Lower lobe of right lung (tissue), 2 donors: ENCODE data around the gene HES5. TPM values are rescaled to one million over a fixed set of nuclear protein-coding genes. Genes with fewer than 3 reads are reported as not detected.

Experiments
- ATAC-seq, 2 donors: fragments of 200-7000 bp; cut with Tn5 transposase; one replicate each; pipeline ENCODE4 v1.9.1; 2020 to 2022; ENCODE audit warnings: mild to moderate bottlenecking in 2 of 2, moderate library complexity in 2 of 2
- DNase-seq: peaks from one replicate; pipeline ENCODE4 v3.0.0-alpha.2; 2020
- H3K27ac ChIP-seq: fragments of 200-600 bp; one replicate; pipeline ENCODE4 v1.8.0; 2022
- H3K27me3 ChIP-seq: fragments of 200-600 bp; one replicate; pipeline ENCODE4 v1.8.0; 2022; ENCODE audit warnings: low read depth
- H3K36me3 ChIP-seq: fragments of 200-600 bp; one replicate; pipeline ENCODE4 v1.8.0; 2022; ENCODE audit warnings: mild to moderate bottlenecking
- H3K4me1 ChIP-seq: fragments of 200-600 bp; one replicate; pipeline ENCODE4 v1.8.0; 2022
- H3K4me3 ChIP-seq: fragments of 200-600 bp; one replicate; pipeline ENCODE4 v1.8.0; 2022; ENCODE audit warnings: mild to moderate bottlenecking
- H3K9me3 ChIP-seq: fragments of 200-600 bp; one replicate; pipeline ENCODE4 v1.8.0; 2022
- CTCF ChIP-seq: fragments of 200-600 bp; IDR thresholded peaks from one replicate; pipeline ENCODE4 v1.8.0; 2022; ENCODE audit warnings: antibody characterized with exemption, mild to moderate bottlenecking
- intact Hi-C: fragments of 100-400 bp; cut with DNase I; formaldehyde crosslinking; loops from one replicate; pipeline ENCODE4 v1.11.0; 2022
- total RNA-seq: library from RNA; stranded (reverse); fragmentation: NEBNext Ultra II Directional; extraction: Animal tissue kit (Norgen Biotek cat#: 25700); gene quantifications from one replicate; pipeline ENCODE4 v1.2.1, GENCODE V29; 2021
- donor health status: DM: no; HTN: yes; CAD: no; lungs with severe emphysema.

The HES5 gene
- total RNA-seq, 1 donor from 2014 or later = 1.5 TPM

GRCh38 chr1:2499260-2499659 lies 30.8 kb downstream of the HES5 start:
- ATAC-seq (no peak), DNase-seq (no peak)
- Histone ChIP-seq H3K4me3 (no peak overlapping the region), H3K27ac (no peak overlapping the region), H3K4me1 (peaks cover 5% of the 10 kb centered on the region), H3K27me3 (peaks cover 40% of the 10 kb centered on the region), H3K9me3 (no peaks in the 10 kb centered on the region), H3K36me3 (no peaks in the 10 kb centered on the region)
- TF ChIP-seq CTCF = no peak
- intact Hi-C loops = no loop called here

DNA sequence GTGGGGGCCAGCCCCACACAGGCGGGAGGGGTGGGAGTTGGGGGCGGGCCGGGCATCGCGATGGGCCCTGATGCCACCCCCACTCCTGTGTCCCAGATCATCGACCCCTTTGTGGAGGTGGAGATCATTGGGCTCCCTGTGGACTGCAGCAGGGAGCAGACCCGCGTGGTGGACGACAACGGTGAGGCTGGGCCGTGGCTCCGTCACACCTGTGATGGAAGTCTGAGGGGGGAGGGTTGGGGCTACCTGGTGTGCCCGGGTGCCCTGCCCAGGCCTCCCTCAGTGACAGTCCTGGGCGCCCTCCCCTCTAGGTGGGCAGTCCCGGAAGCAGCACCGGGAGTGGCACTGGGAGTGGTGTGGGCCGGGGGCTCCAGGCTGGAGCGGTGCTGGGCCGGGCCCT lies 31.4 kb downstream of the HES5 start:
- TF ChIP-seq CTCF = no peak
- no peak for ATAC-seq
- no peak overlapping the region for H3K4me3 ChIP-seq
- H3K27me3 ChIP-seq = peaks cover 36% of the 10 kb centered on the region
- H3K4me1 ChIP-seq = peaks cover 5% of the 10 kb centered on the region
- no peak overlapping the region for H3K27ac ChIP-seq
- no peaks in the 10 kb centered on the region for H3K9me3 ChIP-seq
- no peak for DNase-seq
- no peaks in the 10 kb centered on the region for H3K36me3 ChIP-seq
- intact Hi-C loops = no loop called here

DNA sequence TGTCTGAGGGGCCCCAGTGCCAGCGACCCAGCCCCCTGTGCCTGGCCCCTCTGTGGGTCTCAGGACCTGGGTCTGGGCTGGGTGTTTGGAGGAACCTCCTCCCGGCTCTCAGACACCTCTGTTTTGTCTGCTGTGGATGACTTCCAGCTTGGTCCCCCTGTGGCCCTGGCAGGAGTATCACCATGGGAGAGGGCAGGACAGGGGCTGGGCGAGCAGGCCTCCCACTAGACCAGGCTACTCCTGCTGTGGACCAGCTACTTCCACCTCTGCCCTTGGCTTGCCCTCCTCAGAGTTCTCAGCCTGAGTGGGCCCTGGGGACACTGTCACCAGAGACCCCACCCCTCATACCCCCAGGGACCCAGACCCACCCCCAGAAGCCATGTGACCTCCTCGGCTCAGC lies 32.2 kb downstream of the HES5 start:
- no peak for DNase-seq
- no peaks in the 10 kb centered on the region for H3K36me3 ChIP-seq
- H3K4me1 ChIP-seq = peaks cover 5% of the 10 kb centered on the region
- ATAC-seq = no peak
- H3K9me3 ChIP-seq = no peaks in the 10 kb centered on the region
- H3K27me3 ChIP-seq = peaks cover 28% of the 10 kb centered on the region
- H3K4me3 ChIP-seq = no peak overlapping the region
- H3K27ac ChIP-seq = no peak overlapping the region
- intact Hi-C loops = no loop called here
- TF ChIP-seq CTCF = no peak

GRCh38 chr1:2496746-2497145 lies 33.3 kb downstream of the HES5 start:
- no peak overlapping the region for H3K4me3 ChIP-seq
- H3K27ac ChIP-seq = no peak overlapping the region

GRCh38 chr1:2496087-2496622 lies 33.9 kb downstream of the HES5 start:
- Histone ChIP-seq H3K27ac (no peak overlapping the region), H3K4me1 (peaks cover 5% of the 10 kb centered on the region), H3K4me3 (no peak overlapping the region), H3K9me3 (no peaks in the 10 kb centered on the region), H3K36me3 (no peaks in the 10 kb centered on the region), H3K27me3 (peaks cover 12% of the 10 kb centered on the region)
- TF ChIP-seq CTCF = no peak
- intact Hi-C loops = no loop called here
- ATAC-seq = no peak
- no peak for DNase-seq

More at GRCh38 chr1:2496746-2497145, 33.3 kb downstream of the HES5 start:
- no peak for DNase-seq
- Histone ChIP-seq H3K27me3 (peaks cover 17% of the 10 kb centered on the region), H3K36me3 (no peaks in the 10 kb centered on the region), H3K4me1 (peaks cover 5% of the 10 kb centered on the region), H3K9me3 (no peaks in the 10 kb centered on the region)
- TF ChIP-seq CTCF = no peak
- ATAC-seq = no peak
- intact Hi-C loops = no loop called here

DNA sequence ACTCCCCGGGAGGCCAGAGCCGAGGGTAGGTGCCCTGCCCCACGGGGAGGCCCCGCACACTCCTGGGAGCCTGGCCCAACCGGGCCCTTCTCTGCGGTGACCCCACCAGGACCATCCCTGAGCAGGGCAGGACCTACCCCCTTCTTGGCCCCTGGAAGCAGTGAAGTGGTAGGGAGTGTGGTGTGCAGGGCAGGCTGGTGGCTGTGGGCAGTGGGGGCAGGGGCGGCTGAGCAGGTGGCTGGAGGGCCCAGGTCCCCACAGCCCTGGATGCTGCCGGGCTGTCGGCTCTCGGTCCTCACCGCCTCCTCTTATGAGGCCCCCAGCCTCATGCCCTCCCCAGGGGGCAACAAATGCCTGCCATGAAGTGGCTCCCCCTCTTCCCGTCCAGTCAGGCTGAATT lies 34.5 kb downstream of the HES5 start:
- H3K9me3 ChIP-seq = no peaks in the 10 kb centered on the region
- DNase-seq = no peak
- H3K27ac ChIP-seq = no peak overlapping the region
- H3K4me1 ChIP-seq = peaks cover 5% of the 10 kb centered on the region
- no peak for ATAC-seq
- no peaks in the 10 kb centered on the region for H3K36me3 ChIP-seq
- no peak overlapping the region for H3K4me3 ChIP-seq
- peaks cover 15% of the 10 kb centered on the region for H3K27me3 ChIP-seq
- no peak for TF ChIP-seq CTCF
- intact Hi-C loops = no loop called here
